Epithelial cell of proximal tubule (primary cell): ENCODE results near the gene UGP2. TPM values are rescaled to one million over a fixed set of nuclear protein-coding genes. Genes with fewer than 3 reads are reported as not detected.

Experiments
- DNase-seq: peaks from one replicate; pipeline ENCODE4 v3.0.0-alpha.2; 2011; ENCODE audit warnings: low read depth
- H3K4me3 ChIP-seq: 2 replicates; pipeline ENCODE4 v1.5.1; 2011; ENCODE audit warnings: low read depth, mild to moderate bottlenecking, low read length
- total RNA-seq: library from RNA; depleted of rRNA; stranded (reverse); fragments of >200 nt; gene quantifications from 2 replicates; pipeline ENCODE4 v1.2.3, GENCODE V29; 2015
- TF ChIP-seq, protein P1 (sequence below): conservative IDR thresholded peaks from 2 replicates; pipeline ENCODE4 v1.5.1; 2012; ENCODE audit warnings: low read depth, mild to moderate bottlenecking, low read length

UGP2 gene
- total RNA-seq, 1 donor from 2014 or later = 107 TPM

DNA sequence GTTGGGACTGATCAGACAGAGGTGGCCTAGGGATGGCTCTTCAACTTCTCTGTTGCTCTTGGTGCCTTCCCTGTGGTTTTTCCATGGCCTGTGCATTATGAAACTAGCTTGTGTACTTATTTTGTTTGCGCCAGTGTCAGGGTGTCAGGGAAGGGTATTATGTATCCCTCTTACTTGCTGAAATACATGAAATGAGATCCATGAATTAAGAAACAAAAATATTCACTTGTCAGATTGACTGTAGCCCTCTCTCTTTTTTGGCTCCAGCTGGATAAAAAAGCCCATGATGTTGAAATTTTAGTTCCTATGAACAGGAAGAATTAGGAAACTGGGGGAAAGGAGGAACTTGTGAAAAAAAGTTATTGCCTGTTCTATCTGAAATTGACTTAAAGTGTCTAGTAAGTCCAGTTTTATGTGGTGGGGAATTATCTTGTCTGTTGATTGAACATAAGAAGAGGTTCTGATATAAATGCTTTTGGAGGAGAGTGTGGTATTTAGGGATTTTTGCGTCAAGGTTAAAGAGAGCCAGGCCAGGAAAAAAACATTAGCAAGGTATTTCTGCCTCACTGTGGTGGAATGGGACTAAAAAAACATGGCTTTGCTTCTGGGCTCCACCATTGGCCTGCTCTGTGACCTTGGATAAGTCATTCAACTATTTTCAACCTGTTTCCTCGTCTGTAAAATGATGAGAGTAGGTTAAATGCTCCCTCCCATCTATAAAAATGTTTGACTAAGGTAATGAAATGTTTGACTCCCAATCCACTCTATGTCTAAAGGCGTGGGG, 12.0 kb downstream of the UGP2 start:
- TF ChIP-seq, protein P1, sequence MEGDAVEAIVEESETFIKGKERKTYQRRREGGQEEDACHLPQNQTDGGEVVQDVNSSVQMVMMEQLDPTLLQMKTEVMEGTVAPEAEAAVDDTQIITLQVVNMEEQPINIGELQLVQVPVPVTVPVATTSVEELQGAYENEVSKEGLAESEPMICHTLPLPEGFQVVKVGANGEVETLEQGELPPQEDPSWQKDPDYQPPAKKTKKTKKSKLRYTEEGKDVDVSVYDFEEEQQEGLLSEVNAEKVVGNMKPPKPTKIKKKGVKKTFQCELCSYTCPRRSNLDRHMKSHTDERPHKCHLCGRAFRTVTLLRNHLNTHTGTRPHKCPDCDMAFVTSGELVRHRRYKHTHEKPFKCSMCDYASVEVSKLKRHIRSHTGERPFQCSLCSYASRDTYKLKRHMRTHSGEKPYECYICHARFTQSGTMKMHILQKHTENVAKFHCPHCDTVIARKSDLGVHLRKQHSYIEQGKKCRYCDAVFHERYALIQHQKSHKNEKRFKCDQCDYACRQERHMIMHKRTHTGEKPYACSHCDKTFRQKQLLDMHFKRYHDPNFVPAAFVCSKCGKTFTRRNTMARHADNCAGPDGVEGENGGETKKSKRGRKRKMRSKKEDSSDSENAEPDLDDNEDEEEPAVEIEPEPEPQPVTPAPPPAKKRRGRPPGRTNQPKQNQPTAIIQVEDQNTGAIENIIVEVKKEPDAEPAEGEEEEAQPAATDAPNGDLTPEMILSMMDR = peak; percentile 7
- DNase-seq = no peak
- H3K4me3 ChIP-seq = no peak overlapping the region

DNA sequence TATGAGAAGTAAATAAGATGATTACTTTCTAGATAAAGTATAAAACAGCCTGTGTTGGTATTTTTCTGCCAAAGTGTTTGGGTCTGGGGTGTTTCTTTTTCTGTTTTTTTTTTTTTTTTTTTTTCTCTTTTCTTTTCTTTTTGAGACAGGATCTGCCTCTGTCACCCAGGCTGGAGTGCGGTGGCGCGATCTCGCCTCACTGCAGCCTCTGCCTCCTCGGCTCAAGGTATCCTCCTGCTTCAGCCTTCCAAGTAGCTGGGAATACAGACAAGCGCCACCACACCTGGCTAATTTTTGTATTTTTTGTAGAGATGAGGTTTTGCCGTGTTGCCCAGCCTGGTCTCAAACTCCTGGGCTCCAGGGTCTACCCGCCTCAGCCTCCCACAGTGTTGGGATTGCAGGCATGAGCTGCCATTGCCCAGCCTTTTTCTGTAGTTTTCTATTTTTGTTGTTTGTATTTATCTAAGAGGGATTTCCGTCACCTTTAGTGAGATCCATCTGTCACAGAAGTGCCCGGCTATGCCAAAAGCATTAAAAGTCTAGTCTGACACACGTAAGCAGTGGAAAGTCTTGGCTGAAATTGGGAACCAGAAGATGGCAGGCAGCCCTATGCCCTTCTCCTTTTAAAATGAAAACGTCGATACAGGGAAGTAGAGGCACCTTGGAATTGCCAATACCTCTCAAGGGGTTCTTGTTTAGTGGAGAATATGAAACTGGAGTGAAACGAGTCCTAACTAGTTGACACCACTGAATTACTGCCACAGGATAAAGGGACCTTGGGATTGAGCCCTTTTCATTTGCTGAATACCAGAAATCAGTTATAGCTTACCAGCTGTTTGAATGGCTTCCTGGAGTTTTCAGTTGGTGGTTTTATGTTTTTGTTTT, 14.0 kb downstream of the UGP2 start:
- no peak overlapping the region for H3K4me3 ChIP-seq
- DNase-seq = no peak
- TF ChIP-seq, protein P1 = no peak

DNA sequence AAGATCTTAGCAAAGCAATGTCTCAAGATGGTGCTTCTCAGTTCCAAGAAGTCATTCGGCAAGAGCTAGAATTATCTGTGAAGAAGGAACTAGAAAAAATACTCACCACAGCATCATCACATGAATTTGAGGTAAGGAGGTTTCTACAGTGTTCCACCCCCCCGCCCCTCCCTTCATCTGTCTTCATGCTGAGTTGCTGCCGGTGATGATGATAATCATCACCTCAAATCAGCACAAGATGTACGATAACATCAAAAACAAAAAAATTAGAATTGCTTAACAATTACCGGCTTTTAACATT, 14.6 kb downstream of the UGP2 start:
- no peak for DNase-seq
- H3K4me3 ChIP-seq = no peak overlapping the region
- TF ChIP-seq, protein P1 = no peak

DNA sequence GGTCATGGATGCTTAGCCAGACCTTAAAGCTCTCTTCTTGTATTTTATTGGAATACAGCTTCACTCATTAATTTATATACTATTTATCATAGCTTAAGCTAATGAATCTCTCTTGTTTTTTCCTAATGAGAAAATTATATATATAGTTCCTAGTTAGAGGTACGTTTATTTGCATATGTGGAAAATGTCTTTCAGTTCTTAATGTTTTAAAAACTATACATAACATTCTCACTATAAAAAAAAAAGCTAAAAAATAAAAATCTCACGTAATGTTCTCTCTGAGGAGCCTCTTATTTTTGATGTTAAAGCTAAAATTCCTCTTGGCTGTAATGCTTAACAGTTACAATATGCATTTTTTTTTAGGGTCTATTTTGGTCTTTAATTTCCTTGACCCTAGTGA, 16.6 kb downstream of the UGP2 start:
- H3K4me3 ChIP-seq = no peak overlapping the region
- TF ChIP-seq, protein P1 = no peak
- no peak for DNase-seq

DNA sequence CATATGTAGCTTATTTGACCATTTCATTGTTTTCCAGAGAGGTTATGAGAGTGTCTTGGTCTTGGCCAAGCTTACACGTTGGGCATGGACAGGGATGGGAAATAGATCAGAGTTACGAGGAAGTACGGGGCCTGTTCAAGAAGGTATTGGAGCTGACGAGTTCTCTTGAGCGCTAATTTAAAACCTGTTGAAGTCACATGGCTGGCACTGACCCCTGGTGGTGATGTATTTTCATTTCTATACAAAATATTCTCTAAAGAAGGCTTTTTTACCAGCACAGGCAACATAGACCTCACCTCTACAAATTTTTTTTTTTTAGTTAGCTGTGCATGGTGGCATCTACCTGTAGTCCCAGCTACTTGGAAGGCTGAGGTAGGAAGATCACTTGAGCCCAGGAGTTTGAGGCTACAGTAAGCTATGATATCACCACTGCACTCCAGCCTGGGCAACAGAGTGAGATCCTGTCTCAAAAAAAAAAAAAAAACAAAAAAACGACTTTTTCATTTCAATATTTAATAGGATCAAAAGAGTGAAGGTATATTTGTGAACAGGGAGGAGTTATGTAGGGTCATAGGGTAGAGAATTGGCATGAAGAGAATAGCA, 19.6 kb downstream of the UGP2 start:
- no peak for DNase-seq
- TF ChIP-seq, protein P1 = peak; percentile 62
- no peak overlapping the region for H3K4me3 ChIP-seq

DNA sequence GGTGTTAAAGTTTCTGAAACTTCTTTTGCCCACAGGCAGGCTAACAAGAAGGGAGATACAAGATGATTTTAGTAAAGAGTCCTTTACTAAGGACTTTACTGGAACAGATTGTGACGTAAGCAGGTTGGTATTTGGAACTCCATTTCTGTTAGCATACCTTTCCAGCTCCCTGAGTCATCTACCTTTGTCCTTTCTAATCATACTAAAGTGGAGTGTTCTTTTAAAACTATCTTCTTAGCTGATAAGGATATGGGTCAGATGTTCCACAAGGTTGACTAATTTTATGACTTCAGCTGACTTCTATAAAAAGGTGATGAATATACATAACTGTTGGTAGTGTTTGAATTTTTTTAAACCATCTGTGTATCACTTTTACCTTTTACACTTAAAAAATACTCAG, 21.1 kb downstream of the UGP2 start:
- DNase-seq = peak; percentile 50
- TF ChIP-seq, protein P1 = no peak
- H3K4me3 ChIP-seq = no peak overlapping the region
